Right cardiac atrium (tissue), 5 donors: ENCODE measurements around the gene GSTO2. TPM values are rescaled to one million over a fixed set of nuclear protein-coding genes. Genes with fewer than 3 reads are reported as not detected.

ENCODE experiments used
- ATAC-seq, 2 donors: fragments of 200-7000 bp; cut with Tn5 transposase; one replicate each; pipeline versions ENCODE4 v1.8.0 to v1.9.1; 2020; ENCODE audit warnings: moderate library complexity in 2 of 2, mild to moderate bottlenecking in 1 of 2
- DNase-seq, 3 donors: peaks; one replicate each; pipeline ENCODE4 v3.0.0-alpha.2; 2020
- H3K27ac ChIP-seq: one replicate; pipeline ENCODE4 v1.5.1; 2013; ENCODE audit warnings: mild to moderate bottlenecking, low read length, control low read depth, moderate library complexity
- H3K27me3 ChIP-seq: one replicate; pipeline ENCODE4 v1.6.1; 2013; ENCODE audit not compliant: control insufficient read depth, insufficient read depth
- H3K4me1 ChIP-seq: one replicate; pipeline ENCODE4 v1.6.1; 2013; ENCODE audit warnings: low read length; ENCODE audit not compliant: control insufficient read depth, insufficient read depth
- H3K4me3 ChIP-seq: one replicate; pipeline ENCODE4 v1.5.1; 2013; ENCODE audit warnings: low read length, control low read depth
- H3K9me3 ChIP-seq: one replicate; pipeline ENCODE4 v1.6.1; 2013; ENCODE audit warnings: low read length; ENCODE audit not compliant: control insufficient read depth
- WGBS: extraction: QIAGEN DNeasy Blood & Tissue Kit; methylation state at CpG from one replicate; pipeline ENCODE4 v1.1.7; 2013; 5-methylcytosine and 5-hydroxymethylcytosine counted together
- intact Hi-C, 4 donors: fragments of 100-400 bp; cut with DNase I; formaldehyde crosslinking; loops; one replicate each; pipeline versions ENCODE4 v1.11.0 to v1.14.0; 2022 to 2023
- long read RNA-seq, 4 donors: library from polyadenylated mRNA; unstranded; transcript quantifications; one replicate each; pipeline ENCODE4 v2.0.0, GENCODE V29; 2020 to 2021
- polyA plus RNA-seq: library from polyadenylated mRNA; stranded (reverse); fragments of 200-250 nt; gene quantifications from one replicate; pipeline ENCODE4 v1.2.3, GENCODE V29; 2013
- total RNA-seq, 4 donors: library from RNA; stranded (reverse); fragmentation: NEBNext Ultra II Directional; extraction: Animal tissue kit (Norgen Biotek cat#: 25700); gene quantifications; one replicate each; pipeline ENCODE4 v1.2.1, GENCODE V29; 2021
- donor health status: healthy with polysubstance abuse.
- donor health status: DM: no; HTN: yes; CAD: no.
- donor health status: DM: no; HTN: no; CAD: no.
- donor health status: DM: no; HTN: yes; CAD: no; lungs with severe emphysema.
- donor health status: DM: yes; HTN: yes; CAD: no.

GSTO2 gene
- total RNA-seq (1 to 10 TPM in 1 of 4 donors, under 1 TPM in 3; 0.37 to 1.1 (median 0.72) TPM), polyA plus RNA-seq (0.43 TPM)
- long read RNA-seq, donor 1, full-length matches to known transcripts, result 1 of 2 reads
- long read RNA-seq, donor 1, partial matches to known transcripts, result 1 of 2 reads
- long read RNA-seq, donor 1, other reads (novel, unspliced or antisense), result 0 of 2 reads
- long read RNA-seq, donor 2, partial matches to known transcripts, result 0 of 1 reads
- long read RNA-seq, donor 2, other reads (novel, unspliced or antisense), result 0 of 1 reads
- long read RNA-seq, donor 3, partial matches to known transcripts, result 0 of 3 reads
- long read RNA-seq, donor 3, other reads (novel, unspliced or antisense), result 2 of 3 reads
- long read RNA-seq, donor 4, full-length matches to known transcripts, result 2 of 2 reads
- long read RNA-seq, donor 4, partial matches to known transcripts, result 0 of 2 reads
- long read RNA-seq, donor 4, other reads (novel, unspliced or antisense), result 0 of 2 reads

DNA sequence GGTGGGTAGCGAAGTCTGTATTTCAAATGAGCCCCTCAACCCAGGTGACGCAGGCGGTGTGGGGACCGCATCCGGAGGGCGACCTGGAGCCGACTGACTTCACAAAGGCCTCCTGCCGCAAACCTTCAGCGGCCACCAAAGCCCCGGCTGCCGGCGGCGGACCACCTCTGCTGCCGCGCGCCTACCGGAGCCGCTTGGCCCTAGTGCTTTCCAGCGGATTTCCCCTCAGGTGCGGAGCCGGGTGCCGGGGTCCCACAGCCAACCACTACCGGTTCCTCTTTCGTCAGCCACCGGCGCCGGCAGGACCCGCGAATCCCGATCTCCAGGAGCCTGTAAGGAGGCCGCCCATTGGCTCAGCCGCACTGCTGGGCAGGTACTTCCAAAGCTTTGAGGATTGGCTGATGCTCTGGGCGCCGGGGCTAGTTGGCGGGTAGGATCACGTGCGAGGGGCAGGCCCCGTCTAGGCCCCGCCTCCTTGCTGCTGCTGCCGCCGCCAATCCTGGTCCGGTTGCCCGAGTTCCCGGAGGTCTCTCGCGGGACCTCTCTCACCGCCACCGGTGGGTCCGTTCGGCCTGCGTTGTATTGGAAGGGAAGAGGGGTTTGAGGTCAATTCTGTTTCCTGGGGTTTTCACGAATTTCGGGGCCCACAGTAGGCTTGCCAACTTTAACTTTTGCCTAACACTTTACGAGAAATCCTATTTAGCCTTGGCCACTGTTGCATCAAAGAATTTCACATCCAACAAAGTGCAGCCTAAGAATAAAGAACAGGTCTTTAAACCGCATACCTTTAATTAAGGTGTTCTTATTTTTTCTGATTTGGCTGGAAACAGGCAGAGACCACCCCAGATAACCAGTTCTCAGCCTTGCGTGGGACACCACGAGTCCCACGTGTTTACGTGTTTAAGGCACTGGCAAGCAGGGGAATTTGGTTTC is at the start of gene GSTO2:
Gene GSTO2 (plus strand): TSS at position 472 of the 933 bp plus-strand sequence. CDS start 5,732 bp downstream, outside the sequence.
- intact Hi-C loops, result no loop called here
- no peaks in the 10 kb centered on the region for H3K9me3 ChIP-seq
- no peaks in the 10 kb centered on the region for H3K27me3 ChIP-seq
- H3K4me1 ChIP-seq, result peaks cover 7% of the 10 kb centered on the region
- ATAC-seq, result peak; percentile 100
- H3K27ac ChIP-seq, result peak within 1 kb of the TSS; percentile 86
- 3% methylated on average over 59 of the region's 59 CpGs for WGBS
- H3K4me3 ChIP-seq, result peak within 1 kb of the TSS; percentile 91
- peak; percentile 99 to 100 (median 99) for DNase-seq

GRCh38 chr10:104220522-104220921 is 48.5 kb upstream of the GSTO2 start:
- Histone ChIP-seq H3K27me3 (no peaks in the 10 kb centered on the region), H3K4me3 (no peak overlapping the region), H3K4me1 (no peaks in the 10 kb centered on the region), H3K9me3 (no peaks in the 10 kb centered on the region), H3K27ac (no peak overlapping the region)
- WGBS, result 66% methylated on average over 2 of the region's 2 CpGs
- DNase-seq (no peak), ATAC-seq (no peak)
- intact Hi-C loops, result no loop called here

DNA sequence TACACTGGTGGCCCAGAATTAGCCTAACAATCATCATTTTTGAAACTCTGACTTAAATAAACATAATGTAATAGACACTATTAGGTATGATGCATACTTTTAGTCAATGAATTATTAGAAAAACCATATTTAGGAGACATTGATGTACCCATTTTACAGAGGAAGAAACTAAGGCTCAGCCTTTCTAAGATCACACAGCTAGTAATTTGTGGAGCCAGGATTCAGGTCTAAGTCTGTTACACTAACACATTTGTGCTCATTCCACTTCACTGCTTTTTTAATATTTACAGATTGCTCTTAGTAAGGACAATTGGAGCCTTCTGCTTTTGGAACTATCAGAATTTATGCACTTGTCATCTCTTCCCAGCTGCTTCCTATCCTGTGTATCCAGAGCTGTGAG is 45.7 kb upstream of the GSTO2 start:
- intact Hi-C loops, result no loop called here
- Histone ChIP-seq H3K4me1 (no peaks in the 10 kb centered on the region), H3K27ac (no peak overlapping the region), H3K27me3 (no peaks in the 10 kb centered on the region), H3K4me3 (no peak overlapping the region), H3K9me3 (no peaks in the 10 kb centered on the region)
- no peak for ATAC-seq
- DNase-seq, result no peak

DNA sequence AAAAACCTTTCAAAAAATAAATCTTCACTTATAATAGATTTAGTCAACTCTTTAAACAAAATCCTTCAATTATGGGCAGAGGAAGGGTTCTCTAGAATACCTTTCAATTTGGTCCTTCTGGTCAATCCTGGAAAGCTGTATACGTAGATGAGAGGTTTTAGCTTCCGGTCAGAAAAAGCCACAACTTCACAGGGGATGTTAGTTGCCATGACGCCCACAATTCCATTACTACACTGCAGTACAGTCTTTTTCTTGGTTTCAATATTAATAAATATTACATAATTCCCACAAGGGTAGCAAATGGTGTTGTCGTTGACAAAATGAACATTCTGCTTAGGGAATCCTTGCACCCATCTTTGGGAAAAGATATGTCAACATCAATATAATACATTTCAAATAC is 38.5 kb upstream of the GSTO2 start:
- Histone ChIP-seq H3K4me3 (no peak overlapping the region), H3K27ac (no peak overlapping the region), H3K4me1 (no peaks in the 10 kb centered on the region), H3K9me3 (no peaks in the 10 kb centered on the region), H3K27me3 (no peaks in the 10 kb centered on the region)
- 72% methylated on average over 4 of the region's 4 CpGs for WGBS
- no peak for ATAC-seq
- no peak for DNase-seq
- intact Hi-C loops, result no loop called here

DNA sequence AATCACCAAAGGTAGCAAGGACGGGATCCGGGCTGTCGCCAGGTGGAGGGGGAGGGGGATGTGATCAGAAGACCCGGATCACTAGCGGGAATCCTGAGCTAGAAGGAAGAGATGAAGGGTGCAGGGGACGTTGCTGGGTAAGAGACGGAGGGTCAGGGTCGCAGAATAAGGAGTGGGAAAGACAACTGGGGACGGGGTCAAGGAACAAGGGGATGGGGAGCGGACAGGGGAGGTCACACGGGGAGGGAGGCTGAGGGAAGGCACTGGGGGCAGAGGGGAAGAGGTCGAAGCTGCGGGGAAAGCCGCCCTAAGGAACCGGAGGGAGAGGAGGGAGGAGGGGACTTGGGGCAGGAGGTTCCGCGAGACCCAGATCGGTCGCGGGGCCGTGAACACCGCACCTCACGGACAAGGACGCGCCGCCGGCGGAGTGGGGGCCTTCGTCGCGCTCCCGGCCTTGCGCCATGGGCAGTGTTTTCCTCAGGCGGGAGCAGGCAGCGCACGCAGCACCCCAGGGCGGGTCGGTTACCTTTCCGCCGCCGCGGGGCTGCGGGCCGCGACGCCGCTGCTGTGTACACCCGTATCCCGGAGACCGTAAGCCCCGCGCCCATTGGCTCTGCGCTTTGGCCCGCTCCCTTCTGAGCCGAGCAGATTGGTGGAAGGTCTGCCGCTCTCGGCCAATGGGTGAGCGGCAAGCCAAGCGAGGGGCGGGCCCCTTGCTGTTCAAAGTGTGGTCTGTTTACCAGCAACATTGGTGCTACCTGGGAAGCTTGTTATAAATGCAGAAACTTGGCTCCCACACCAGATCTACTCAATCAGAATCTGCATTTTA is 37.0 kb upstream of the GSTO2 start, which contains the start of gene CFAP43:
Gene CFAP43 (minus strand): TSS at position 581 of the 829 bp plus-strand sequence. CDS start 118 bp downstream, at position 463.
- under 1% methylated on average over 60 of the region's 60 CpGs for WGBS
- DNase-seq (peak; percentile 98 to 100 (median 100)), ATAC-seq (peak; percentile 100)
- Histone ChIP-seq H3K9me3 (no peaks in the 10 kb centered on the region), H3K4me3 (peak within 1 kb of the TSS; percentile 49), H3K27ac (no peak within 1 kb of the TSS), H3K27me3 (no peaks in the 10 kb centered on the region), H3K4me1 (no peaks in the 10 kb centered on the region)
- intact Hi-C loops, result no loop called here

- Histone ChIP-seq H3K4me3 (peak overlapping the region; percentile 49), H3K27me3 (no peaks in the 10 kb centered on the region), H3K4me1 (no peaks in the 10 kb centered on the region), H3K9me3 (no peaks in the 10 kb centered on the region), H3K27ac (no peak overlapping the region)
- DNase-seq (peak in 1 of 3 donors; percentile 36), ATAC-seq (peak; percentile 22 to 27)
- 16% methylated on average over 20 of the region's 20 CpGs for WGBS
- intact Hi-C loops, result no loop called here
Measured at GRCh38 chr10:104232613-104233102, 36.3 kb upstream of the GSTO2 start.

DNA sequence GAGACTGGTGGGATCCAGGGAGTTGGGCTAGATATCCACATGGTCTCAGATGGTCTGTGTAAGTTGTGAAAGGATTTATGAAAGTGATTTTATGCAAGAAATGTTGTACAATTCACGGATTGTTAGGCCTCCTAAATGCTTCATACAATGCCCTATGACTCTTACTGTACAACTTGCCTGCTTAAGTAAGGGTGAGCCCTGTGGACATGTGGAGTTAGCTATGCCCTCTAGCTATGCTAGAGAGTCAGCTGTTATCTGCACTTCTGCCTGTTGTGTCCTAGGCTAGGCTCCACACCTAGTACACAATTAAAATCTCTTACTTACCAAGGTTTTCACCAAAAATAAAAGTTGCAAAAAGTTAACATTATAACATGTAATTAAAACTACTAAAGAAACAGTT is 35.2 kb upstream of the GSTO2 start:
- H3K4me1 ChIP-seq, result no peaks in the 10 kb centered on the region
- WGBS, result 79% methylated on average over 1 of the region's 1 CpG
- DNase-seq (no peak), ATAC-seq (no peak)
- no peak overlapping the region for H3K4me3 ChIP-seq
- intact Hi-C loops, result no loop called here
- no peaks in the 10 kb centered on the region for H3K27me3 ChIP-seq
- H3K27ac ChIP-seq, result no peak overlapping the region
- H3K9me3 ChIP-seq, result no peaks in the 10 kb centered on the region

- WGBS, result 80% methylated on average over 1 of the region's 1 CpG
- no peak overlapping the region for H3K27ac ChIP-seq
- intact Hi-C loops, result no loop called here
- DNase-seq (no peak), ATAC-seq (no peak)
- H3K9me3 ChIP-seq, result no peaks in the 10 kb centered on the region
- H3K4me3 ChIP-seq, result no peak overlapping the region
- H3K4me1 ChIP-seq, result no peaks in the 10 kb centered on the region
- H3K27me3 ChIP-seq, result no peaks in the 10 kb centered on the region
Measured at GRCh38 chr10:104234934-104235333, 34.0 kb upstream of the GSTO2 start.

- ATAC-seq (no peak), DNase-seq (no peak)
- Histone ChIP-seq H3K4me3 (no peak overlapping the region), H3K27me3 (no peaks in the 10 kb centered on the region), H3K9me3 (no peaks in the 10 kb centered on the region), H3K27ac (no peak overlapping the region), H3K4me1 (no peaks in the 10 kb centered on the region)
- intact Hi-C loops, result no loop called here
- WGBS, result 76% methylated on average over 3 of the region's 3 CpGs
Measured at GRCh38 chr10:104235801-104236200, 33.2 kb upstream of the GSTO2 start.

DNA sequence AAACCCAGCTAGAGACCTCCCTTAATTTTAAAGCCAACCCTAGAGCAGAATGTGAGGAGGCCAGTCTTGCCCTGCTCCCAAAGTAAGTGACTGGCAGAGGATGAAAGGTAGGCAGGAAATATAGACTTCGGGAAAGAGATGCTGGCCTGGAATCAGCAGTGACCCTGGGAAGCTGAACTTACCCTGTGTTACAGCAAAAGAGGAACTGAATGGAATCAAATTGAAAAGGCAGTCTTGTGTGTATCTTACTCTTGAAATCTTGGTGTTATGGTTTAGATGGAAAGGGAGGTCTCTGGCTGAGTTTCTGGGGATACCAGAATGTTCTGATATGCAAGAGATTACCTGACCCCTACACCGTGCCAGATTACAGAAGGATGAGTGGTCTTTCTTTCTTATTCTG is 28.9 kb upstream of the GSTO2 start:
- intact Hi-C loops, result no loop called here
- H3K9me3 ChIP-seq, result no peaks in the 10 kb centered on the region
- ATAC-seq (no peak), DNase-seq (no peak)
- no peak overlapping the region for H3K27ac ChIP-seq
- no peaks in the 10 kb centered on the region for H3K4me1 ChIP-seq
- H3K27me3 ChIP-seq, result no peaks in the 10 kb centered on the region
- no peak overlapping the region for H3K4me3 ChIP-seq
- 58% methylated on average over 2 of the region's 2 CpGs for WGBS
